ENCODE results near the gene CD226.
"Not testable (repeated sequence)": the region's sequence is repeated elsewhere in the genome, so short reads cannot be mapped to it uniquely, and the experiment has no call there.

CD226 gene

DNA sequence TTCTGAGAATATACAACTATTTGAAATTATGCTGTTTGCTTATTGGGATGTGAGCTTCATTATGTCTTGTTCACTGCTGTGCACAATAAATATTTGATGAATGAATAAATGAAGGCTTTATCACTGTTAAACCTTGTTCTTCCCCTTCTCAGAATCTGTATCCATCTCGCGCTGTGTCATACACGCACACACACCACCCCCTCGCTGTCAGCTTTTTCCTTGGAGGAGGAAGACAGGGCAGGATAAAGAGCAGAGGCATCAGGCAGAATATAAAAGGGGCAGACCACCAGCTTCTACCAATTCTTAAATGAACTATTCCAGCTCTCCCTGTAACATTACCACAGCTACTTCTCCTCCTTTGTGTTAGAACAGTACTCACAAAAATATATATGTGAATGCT, 75.0 kb downstream of the CD226 start:
- DNase-seq (ENCODE audit: low spot score): no peak

DNA sequence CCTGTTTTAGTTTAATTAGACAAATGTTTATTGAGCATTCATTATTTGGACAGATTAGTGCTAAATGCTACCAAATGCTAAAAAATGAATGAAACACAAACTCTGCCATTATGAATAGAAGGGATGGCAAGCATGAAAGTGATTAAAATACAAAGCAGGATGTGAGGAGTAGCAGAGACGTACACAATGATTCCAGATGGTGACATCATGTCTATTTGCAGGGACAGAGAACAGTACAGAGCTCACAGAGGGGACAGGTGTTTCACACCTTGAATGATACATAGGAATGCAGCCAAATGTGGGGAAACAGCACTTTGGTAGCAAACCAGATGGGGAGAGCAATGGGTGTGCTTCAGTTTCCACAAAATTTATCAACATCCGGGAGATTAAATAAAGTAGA, 76.3 kb downstream of the CD226 start:
- DNase-seq (ENCODE audit: low spot score): no peak

DNA sequence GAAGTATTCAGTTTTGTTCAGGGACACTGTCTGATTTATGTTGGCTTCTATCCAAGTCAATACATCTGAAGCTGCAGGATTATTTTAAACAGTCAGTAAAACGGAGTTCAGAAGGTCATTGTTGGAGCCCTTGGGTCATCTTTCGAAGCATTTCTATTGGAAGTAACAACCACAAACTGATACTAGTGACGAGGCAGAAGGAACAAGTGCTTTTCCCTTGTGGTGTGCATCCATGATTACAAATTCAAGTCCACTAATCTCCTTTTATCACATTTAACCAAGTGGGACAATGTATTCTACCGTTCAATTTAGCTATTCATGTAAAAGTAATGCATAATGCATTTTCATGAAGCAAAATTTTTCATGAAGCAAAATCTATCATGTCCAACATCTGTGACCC, 76.9 kb downstream of the CD226 start:
- DNase-seq (ENCODE audit: low spot score): no peak

DNA sequence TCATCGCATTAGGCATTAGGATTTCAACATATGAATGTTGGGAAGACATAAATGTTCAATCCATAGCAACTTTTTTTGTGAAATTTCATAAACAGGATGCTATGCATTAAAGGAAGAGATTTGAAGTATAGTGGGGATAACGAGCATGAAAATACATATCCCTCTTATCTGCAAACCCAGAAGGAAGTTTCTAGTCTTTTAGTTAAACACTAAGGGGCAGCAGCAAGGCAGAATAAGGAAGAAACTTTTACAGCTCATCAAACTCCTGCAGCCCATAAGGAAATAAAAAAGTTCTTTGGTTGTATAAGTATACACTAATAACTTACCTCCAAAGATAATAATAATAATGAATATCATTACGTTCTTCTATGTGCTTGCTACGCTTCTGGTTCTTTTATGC, 81.5 kb downstream of the CD226 start:
- no peak for DNase-seq (ENCODE audit: low spot score)

DNA sequence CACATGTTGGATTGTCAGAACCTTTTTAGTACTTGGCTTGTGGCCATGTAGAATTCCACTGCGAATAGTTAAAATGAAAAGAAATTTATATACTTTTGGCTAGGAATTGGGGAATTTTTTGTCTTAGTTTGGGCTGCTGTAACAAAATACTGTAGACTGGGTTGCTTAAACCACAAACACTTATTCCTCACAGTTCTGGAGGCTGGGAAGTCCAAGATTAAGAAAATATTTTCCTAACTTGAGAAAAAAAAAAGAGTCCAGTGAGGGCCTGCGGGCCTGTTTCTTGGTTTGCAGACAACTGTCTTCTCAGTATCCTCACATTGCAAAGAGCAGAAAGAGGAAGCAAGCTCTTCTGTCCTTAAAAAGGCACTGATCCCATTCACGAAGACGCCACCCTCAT, 81.9 kb downstream of the CD226 start:
- no peak for DNase-seq (ENCODE audit: low spot score)

DNA sequence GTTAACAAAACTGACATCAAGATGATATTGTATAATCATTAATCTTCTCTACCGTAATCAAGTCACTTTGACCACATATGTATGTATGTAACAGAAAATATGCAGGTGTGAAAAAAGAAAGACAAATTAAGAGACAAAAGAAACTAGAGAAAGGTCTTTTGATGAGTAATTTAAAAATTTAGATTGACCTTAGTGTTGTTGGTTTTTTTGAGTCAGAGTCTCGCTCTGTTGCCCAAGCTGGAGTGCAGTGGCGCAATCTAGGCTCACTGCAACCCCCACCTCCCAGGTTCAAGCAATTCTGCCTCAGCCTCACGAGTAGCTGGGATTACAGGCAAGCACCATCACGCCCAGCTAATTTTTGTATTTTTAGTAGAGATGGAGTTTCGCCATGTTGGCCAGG, 82.9 kb downstream of the CD226 start:
- not testable (repeated sequence) for DNase-seq (ENCODE audit: low spot score)

DNA sequence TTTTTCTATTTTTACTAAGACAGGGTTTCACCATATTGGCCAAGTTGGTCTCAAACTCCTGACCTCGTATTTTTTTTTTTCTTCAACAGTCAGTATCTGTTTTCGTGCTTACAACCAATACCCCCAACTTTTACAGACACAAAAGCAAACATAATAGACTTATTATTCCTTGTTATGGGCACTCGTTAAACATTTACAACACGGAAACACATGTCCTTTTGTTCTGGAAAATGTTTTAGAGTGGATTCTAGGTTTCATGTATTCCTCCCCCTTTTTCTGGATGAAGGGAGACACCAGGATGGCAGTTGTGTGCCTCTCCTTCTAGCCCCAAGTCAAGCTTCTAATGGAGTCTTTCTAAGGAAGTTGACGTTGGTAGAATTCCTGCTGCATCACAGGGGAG, 88.8 kb downstream of the CD226 start:
- no peak for DNase-seq (ENCODE audit: low spot score)

DNA sequence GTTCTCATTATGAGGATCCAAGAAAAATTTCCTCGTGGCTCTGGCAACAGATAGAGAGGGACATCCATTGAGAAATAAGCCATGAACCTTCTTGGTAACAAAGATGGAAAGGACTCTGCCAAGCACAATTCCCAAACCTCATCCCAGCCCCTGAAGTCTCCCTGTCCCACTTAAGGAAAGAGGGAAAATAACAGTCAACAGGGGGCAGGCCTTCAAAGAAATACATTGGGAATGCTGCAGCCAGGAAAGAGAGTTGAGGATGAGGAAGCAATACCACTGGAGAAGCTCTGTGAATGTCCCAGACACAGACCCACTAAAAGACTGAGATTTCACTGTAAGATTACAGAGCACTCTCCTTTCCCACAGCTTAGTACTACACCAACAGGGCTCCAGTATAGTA, 93.2 kb downstream of the CD226 start:
- no peak for DNase-seq (ENCODE audit: low spot score)

DNA sequence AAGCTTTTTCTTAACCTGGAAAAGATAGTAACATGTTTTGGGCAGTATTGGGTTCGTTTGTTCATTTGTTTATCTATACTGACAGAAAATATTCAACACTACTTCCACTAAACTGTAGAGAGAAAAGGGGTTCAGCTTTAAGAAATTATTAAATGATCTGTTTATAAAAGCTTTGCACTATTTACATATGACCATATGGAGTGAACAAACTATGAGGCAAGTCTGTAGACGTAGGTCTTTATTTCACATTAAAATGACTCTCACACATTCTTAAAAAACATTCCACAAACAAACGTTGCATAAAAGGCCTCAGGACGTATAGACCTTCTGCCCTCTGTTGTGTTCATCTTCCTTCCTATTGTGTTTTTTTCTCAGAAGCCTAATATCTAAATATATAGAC, 94.6 kb downstream of the CD226 start:
- DNase-seq (ENCODE audit: low spot score): no peak

DNA sequence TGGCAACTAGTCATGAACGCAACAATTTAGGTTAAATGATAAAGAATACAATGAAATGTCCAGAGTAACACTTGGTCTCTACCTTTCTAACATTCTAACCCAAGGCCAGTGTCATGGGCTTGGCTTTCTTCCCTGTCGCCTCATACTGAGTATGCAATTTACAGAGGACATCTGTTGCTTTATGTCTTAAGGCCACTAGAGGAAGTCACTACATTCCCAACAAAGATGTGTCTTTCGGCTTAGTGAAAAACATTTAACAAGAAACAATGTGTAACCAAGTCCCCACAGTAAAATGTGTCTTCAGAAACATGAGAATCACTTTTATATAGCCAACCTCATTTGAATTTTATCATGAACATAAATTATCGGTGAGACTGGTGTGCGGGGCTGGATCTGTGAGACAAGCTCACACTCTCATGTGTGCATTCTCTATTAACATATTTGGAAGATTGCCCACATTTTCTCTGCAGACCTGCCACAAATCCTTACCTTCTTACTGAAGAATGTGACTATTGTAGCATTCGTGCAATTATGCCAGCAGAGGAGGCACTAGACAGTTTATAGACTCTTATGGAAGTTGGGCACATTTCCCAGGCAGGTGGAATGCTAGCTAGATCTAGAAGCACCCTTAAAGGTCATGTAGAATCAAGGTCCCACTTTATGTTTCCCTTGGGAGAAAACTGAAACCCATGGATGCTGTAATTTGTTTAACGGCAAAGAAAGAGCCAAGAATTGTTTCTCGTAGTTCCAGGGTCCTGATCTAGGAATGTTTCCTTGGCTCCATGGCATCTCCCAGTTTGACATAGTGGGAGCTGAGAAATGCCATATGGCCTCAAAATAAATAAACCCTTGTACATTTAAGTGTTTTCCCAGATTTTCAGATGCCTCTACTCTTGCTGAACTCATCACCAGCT, 101.8 kb downstream of the CD226 start:
- DNase-seq (ENCODE audit: low spot score): no peak

DNA sequence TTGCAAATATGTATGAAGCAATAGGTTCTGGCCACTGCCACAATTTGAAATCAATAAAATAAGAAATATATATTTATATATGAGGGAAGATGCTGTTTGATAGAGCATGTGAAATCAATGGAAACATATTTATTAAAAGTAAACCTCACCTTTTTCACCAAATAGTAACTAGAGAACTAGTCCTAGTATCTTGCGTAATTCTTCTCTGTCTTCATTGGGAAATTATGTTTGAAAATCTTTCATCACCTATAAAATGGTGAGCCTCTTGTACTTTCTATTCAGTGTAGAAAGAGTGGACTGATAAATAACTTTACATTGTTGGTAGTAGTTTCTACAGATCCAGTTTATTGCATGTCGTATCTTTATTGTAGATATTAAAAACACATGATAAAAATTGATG, 103.0 kb downstream of the CD226 start:
- DNase-seq (ENCODE audit: low spot score): no peak

DNA sequence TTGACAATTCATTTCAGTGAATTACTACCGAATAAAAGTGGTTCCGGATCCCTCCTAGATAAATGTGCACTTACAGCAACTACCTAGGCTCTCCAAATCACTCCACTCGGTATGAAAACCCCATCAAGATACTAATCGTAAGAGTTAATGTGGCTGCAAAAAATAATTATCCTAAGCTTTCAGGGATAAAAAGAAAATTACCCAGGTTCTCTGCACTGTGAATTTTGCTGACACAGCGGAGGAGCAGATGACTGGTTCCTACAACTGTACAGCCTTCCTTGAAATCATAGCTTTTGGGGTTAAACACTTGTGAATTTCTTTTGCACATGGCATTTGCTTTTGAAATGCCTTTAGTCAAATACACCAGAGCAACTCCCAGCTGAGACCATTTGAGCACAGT, 104.7 kb downstream of the CD226 start:
- no peak for DNase-seq (ENCODE audit: low spot score)

DNA sequence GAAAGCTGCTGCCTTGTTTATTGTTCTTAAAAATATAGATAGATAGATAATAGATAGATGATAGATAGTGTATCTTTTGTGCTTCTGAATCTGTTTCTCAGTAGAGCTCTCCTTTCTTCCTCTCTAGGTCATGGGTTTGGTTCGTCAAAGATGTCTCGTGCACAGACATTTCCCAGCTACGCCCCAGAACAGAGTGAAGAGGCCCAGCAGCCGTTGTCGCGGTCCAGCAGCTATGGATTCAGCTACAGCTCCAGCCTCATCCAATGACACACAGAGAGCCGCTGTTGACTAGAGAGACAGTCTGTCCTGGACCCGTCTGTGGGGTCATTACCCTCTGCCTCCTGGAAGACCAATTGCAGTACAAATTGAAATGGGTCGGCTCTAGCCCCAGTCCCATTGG, 106.6 kb downstream of the CD226 start:
- no peak for DNase-seq (ENCODE audit: low spot score)

DNA sequence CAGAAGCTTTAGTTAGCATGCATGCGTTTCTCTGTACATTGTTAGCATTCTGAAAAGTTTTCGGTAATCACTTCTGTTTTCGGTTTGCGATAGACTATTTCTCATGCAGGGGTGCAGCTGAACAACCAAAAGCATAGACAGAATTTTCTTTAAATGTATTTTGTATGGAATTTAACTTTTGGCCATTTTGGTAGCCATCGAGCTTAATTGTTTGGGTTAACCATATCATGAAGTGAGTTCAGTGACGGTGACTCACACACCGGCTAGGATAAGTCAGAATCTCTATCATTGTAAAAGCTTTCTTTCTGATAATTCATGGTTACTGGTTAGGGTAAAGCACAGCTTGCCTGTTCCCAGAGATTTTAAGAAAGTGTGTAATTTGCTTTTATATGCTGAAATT, 107.2 kb downstream of the CD226 start:
- no peak for DNase-seq (ENCODE audit: low spot score)

DNA sequence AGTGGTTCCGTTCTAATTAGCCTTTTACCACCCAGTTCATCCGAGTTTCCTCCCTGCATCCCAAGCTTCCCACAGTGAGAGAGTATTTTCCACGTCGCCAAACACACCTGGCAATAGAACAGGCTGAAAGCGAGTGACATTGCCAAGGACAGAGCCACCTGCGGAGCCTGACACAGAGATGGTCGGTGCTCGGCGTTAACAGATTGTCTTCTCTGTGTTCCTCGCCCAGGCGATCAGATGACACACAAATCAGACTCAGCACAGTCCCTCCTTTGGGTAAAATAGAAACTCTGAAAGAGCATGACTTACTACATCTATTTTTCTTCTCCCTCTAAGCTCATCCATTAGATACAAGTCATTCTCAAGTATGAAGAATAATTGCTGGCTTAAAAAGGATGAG, 107.7 kb downstream of the CD226 start:
- DNase-seq (ENCODE audit: low spot score): no peak

DNA sequence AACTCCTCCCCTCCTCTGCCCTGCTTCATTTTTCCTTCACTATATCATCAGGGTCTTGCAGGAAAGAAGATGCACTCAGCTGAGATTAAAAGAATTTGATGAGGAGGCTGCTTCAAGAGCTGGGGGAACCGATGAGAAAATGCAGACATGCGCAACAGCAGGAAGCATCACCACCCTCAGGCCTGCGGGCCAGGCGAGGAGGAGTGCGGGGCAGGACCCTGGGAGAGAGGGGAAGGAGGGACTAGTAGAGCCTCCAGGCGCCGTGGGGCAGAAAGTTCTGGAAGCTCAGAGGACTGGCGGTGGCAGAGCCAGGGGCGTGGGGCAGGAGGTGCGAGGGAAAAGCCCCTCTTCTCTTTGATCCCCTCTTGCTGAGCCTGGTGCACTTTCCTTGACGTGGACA, 108.2 kb downstream of the CD226 start:
- DNase-seq (ENCODE audit: low spot score): no peak

DNA sequence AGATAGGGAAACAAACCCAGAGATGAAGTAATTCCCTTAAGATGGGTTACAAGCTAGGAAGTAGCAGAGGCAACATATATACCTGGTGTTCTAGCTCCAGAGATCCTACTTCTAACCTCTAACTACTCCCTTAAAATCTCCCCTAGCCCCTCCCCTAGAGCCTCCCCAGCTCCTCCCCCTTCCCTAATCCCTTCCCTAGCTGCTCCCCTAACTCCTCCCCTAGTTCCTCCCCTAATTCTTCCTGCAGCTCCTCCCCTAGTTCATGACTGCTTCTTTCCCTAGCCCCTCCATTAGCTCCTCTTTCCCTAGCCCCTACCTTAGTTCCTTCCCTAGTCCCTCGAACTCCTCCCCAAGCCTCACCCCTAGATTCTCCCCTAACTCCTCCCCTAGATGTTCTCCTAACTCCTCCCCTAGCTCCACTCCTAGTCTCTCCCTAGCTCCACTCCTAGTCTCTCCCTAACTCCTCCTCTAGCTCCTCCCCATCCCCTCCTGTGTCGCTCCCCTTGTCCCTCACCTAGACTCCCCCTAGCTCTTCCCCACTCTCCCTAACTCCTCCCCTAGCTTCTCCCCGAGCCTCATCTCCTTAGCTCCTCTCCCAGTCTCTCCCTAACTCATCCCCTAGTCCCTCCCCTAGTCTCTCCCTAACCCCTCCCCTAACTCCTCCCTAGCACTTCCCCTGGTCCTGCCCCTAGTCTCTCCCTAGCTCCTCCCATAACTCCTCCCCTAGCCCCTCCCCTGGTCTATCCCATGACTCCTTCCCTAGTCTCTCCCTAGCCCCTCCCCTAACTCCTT, 108.9 kb downstream of the CD226 start:
- DNase-seq (ENCODE audit: low spot score): no peak

DNA sequence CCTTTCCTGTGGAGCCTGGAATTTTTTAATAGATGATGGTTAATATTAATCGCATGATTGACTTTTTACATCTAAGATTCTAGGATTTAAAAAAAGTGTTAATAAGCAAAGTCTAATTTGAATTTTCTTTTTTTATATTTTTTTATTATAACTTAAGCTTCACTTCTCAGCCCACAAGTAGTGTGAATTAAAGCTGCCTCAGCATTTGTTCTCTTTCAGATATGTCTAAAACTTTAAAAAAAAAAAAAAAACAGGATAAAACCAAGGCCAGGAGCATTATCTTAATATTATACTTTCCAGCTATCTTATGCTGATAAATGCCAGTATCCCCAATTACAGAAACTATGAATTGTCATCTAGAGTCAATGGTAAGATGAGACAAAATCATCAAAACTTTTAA, 109.7 kb downstream of the CD226 start:
- DNase-seq (ENCODE audit: low spot score): no peak

DNA sequence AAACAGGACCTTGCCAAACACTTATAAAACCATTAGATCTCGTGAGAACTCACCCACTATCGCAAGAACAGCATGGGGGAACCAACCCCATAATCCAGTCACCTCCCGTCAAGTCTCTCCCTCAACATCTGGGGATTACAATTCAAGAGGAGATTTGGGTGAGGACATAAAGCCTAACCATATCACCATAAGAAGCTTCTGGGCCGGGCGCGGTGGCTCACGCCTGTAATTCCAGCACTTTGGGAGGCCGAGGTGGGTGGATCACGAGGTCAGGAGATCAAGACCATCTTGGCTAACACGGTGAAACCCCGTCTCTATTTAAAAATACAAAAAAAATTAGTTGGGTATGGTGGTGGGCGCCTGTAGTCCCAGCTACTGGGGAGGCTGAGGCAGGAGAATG, 112.7 kb downstream of the CD226 start:
- DNase-seq (ENCODE audit: low spot score): not testable (repeated sequence)

DNA sequence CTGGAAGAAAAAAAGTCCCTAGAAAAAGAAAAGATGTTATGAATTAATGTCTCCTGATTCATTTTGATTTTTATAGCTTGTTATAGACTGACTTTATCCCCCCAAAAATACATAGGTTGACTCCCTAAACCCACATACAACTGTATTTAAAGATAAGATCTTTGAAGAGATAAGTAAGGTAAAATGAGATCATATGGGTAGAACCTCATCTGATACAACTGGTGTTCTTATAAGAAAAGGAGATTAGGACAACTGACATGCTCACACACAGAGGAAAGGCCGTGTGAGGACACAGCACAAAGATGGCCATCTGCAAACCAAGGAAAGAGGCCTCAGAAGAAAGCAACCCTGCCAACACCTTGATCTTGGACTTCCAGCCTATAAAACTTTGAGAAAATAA, 117.5 kb downstream of the CD226 start:
- DNase-seq (ENCODE audit: low spot score): no peak

DNA sequence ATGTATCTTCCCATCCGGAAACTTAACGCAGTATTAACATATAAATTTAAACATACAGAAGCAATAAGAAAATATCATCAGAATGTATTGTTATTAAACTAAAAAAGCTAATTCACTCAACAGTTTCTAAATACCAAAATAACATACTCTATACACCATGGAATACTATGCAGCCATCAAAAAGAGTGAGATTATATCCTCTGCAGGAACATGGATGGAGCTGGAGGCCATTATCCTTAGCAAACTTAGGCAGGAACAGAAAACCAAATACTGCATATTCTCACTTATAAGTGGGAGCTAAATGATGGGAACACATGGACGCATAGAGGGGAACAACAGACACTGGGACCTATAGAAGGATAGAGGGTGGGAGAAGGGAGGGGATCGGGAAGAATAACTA, 127.1 kb downstream of the CD226 start:
- DNase-seq (ENCODE audit: low spot score): no peak

DNA sequence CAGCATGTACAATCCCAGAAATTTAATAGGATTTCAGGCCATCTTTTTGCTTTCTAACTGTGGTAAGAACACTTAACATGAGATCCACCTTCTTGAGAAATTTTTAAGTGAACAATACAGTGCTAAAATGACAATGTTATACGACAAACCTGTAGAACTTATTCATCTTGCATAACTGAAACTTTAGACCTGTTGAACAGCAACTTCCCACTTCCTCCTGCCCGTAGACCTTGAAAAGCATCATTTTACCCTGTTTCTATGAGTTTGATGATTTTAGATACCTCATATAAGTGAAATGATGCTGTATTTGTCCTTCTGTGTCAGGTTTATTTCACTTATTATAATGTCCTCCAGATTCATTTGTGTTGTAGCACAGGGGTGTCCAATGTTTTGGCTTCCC, 128.2 kb downstream of the CD226 start:
- no peak for DNase-seq (ENCODE audit: low spot score)

DNA sequence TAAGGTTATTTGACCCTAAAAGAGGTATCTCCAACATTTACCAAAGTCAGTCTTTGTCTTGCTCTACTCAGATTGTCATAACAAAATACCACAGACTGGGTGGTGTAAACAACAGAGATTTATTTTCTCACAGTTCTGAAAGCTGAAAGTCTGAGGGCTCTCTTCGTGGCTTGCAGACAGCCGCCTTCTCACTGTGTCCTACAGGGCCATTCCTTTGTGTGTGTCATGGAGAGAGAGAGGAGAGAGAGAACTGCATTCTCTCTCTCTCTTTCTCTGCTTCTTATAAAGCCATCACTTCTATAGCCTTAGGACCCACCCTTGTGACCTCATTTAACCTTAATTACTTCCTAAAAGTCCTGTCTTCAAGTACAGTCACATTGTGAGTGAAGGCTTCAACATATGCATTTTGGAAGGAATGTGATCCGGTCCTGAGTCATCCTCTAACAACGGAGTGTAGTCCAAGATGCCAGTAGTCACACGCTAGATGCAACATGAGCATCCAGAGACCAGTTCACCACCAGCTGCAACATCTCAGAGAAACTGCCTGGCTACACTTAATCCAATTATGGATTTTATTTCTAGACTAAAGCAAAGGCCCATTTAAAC, 130.2 kb downstream of the CD226 start:
- DNase-seq (ENCODE audit: low spot score): no peak

Measured in hematopoietic multipotent progenitor cell treated with erythropoietin and hydrocortisone succinate and interleukin-3 and kit ligand, for 17 days (in vitro differentiated cells).